Fibroblast of mammary gland (primary cell): Measurements from ENCODE around the gene NUDCD2.
A peak's percentile ranks its signal among the peaks of the same experiment; 100 is the strongest.

Source experiments
- DNase-seq: peaks from one replicate; pipeline ENCODE4 v3.0.0-alpha.2; 2010; ENCODE audit warnings: low read depth
- H3K4me3 ChIP-seq: 2 replicates; pipeline ENCODE4 v1.5.1; 2011; ENCODE audit warnings: low read depth, mild to moderate bottlenecking, low read length, moderate library complexity; ENCODE audit not compliant: control insufficient read depth
- CTCF ChIP-seq: conservative IDR thresholded peaks from 2 replicates; pipeline ENCODE4 v1.5.1; 2011; ENCODE audit warnings: low read depth, low read length, inconsistent platforms; ENCODE audit not compliant: control insufficient read depth, insufficient read depth

NUDCD2 gene

GRCh38 chr5:163473635-163474243, 13.8 kb upstream of the NUDCD2 start:
- DNase-seq: peak; percentile 37
- TF ChIP-seq CTCF: peak; percentile 37
- no peak overlapping the region for H3K4me3 ChIP-seq

DNA sequence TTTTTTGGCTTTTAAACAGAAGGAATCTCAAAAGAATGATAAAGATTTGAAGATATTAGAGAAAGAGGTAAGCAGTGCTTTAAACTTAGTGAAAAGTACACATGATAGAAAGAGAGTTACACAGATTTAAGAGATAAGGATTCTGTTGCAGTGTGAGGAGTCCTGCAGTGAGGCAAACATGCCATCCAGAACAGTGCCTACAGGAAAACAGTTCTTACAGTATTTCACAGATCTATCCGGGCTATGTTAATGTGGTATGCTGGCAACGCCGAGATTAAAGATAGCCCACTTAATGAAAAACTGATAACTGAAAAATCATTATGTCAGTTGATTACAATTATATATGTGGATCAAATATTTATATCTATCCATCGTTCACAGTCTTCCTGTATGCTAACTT, 7.8 kb upstream of the NUDCD2 start:
- DNase-seq: no peak

GRCh38 chr5:163463063-163463435, 3.1 kb upstream of the NUDCD2 start:
- DNase-seq: no peak
- no peak for TF ChIP-seq CTCF
- no peak overlapping the region for H3K4me3 ChIP-seq

More for the DNA sequence above, 7.8 kb upstream of the NUDCD2 start:
- H3K4me3 ChIP-seq: no peak overlapping the region
- no peak for TF ChIP-seq CTCF

GRCh38 chr5:163460562-163461171, 765 bp upstream of the NUDCD2 start, which contains the start of gene HMMR:
Gene HMMR (plus strand): TSS chr5:163460632. CDS start chr5:163460693, 61 bp downstream.
- no peak for DNase-seq
- H3K4me3 ChIP-seq: peak within 1 kb of the TSS; percentile 71
- no peak for TF ChIP-seq CTCF

GRCh38 chr5:163459462-163459818, 462 bp downstream of the NUDCD2 start:
- no peak for DNase-seq
- TF ChIP-seq CTCF: no peak

DNA sequence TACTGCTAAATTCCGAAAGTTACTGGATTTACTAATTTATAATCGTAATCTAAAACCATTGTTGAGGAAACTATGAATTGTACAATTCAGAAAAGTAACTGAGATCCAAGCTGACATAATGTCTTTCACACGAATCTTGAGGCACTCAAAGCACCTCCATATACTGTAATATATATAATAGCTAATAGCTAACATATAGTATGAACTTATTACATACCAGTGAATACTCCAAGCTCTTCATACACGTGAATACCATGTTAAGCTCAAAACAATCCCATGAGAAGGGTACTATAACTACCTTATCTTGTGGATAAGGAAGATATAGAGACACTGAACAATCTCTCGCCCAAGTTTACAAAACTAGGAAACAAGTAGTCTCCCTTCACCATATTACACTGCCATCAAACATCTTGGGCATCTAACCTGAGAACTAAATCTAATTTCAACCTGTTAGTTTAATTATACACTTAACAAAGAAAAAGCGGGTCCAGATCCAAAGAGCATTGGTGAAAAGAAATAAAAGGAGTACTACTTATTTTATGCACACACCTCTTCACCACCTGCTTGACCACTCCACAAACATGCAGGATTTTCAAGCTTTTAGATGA, 1.0 kb downstream of the NUDCD2 start:
- TF ChIP-seq CTCF: no peak
- DNase-seq: no peak
- H3K4me3 ChIP-seq: peak overlapping the region; percentile 71

More at GRCh38 chr5:163459462-163459818, 462 bp downstream of the NUDCD2 start:
- peak overlapping the region; percentile 71 for H3K4me3 ChIP-seq
